22Rv1 (cell line): ENCODE measurements around the gene MPPED2.

Source experiments
- ZFX ChIP-seq: fragments of 450-650 bp; IDR thresholded peaks from 2 replicates; pipeline ENCODE4 v1.6.1; 2017; ENCODE audit warnings: antibody characterized with exemption, borderline replicate concordance
- TF ChIP-seq, protein P1 (sequence below): fragments of 450-650 bp; IDR thresholded peaks from 2 replicates; pipeline ENCODE4 v1.5.1; 2017; ENCODE audit warnings: mild to moderate bottlenecking

GRCh38 chr11:30610628-30611027 lies 24.5 kb upstream of the MPPED2 start:
- TF ChIP-seq, protein P1, sequence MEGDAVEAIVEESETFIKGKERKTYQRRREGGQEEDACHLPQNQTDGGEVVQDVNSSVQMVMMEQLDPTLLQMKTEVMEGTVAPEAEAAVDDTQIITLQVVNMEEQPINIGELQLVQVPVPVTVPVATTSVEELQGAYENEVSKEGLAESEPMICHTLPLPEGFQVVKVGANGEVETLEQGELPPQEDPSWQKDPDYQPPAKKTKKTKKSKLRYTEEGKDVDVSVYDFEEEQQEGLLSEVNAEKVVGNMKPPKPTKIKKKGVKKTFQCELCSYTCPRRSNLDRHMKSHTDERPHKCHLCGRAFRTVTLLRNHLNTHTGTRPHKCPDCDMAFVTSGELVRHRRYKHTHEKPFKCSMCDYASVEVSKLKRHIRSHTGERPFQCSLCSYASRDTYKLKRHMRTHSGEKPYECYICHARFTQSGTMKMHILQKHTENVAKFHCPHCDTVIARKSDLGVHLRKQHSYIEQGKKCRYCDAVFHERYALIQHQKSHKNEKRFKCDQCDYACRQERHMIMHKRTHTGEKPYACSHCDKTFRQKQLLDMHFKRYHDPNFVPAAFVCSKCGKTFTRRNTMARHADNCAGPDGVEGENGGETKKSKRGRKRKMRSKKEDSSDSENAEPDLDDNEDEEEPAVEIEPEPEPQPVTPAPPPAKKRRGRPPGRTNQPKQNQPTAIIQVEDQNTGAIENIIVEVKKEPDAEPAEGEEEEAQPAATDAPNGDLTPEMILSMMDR: no peak
- no peak for TF ChIP-seq ZFX
